ENCODE measurements around the gene RPRM.

GRCh38 chr2:153462338-153462859 lies 16.2 kb downstream of the RPRM start:
- TF ChIP-seq ZUFSP (CRISPR knock-in tag; IDR thresholded peaks at IDR 0.05; ENCODE audit: borderline replicate concordance) (no peak), CEBPB (IDR thresholded peaks at IDR 0.05; ENCODE audit: borderline replicate concordance, low read depth, low read length) (no peak), HIC2 (CRISPR knock-in tag; IDR thresholded peaks at IDR 0.05; ENCODE audit: low read depth) (no peak), EP300 (IDR thresholded peaks at IDR 0.05; ENCODE audit: low read depth in 2 of 2, low read length in 2 of 2) (no peak), EP300 (CRISPR knock-in tag; IDR thresholded peaks at IDR 0.05; ENCODE audit: borderline replicate concordance) (no peak), ZNF121 (CRISPR knock-in tag; IDR thresholded peaks at IDR 0.05) (no peak), SMC3 (IDR thresholded peaks at IDR 0.05; ENCODE audit: low read length) (no peak), MTERF4 (CRISPR knock-in tag; IDR thresholded peaks at IDR 0.05) (no peak), MYC (CRISPR knock-in tag; IDR thresholded peaks at IDR 0.05; ENCODE audit: borderline replicate concordance) (no peak), POLR2AphosphoS5 (IDR thresholded peaks at IDR 0.05; ENCODE audit: low read depth, low read length) (no peak)
- TF ChIP-seq, protein P1, sequence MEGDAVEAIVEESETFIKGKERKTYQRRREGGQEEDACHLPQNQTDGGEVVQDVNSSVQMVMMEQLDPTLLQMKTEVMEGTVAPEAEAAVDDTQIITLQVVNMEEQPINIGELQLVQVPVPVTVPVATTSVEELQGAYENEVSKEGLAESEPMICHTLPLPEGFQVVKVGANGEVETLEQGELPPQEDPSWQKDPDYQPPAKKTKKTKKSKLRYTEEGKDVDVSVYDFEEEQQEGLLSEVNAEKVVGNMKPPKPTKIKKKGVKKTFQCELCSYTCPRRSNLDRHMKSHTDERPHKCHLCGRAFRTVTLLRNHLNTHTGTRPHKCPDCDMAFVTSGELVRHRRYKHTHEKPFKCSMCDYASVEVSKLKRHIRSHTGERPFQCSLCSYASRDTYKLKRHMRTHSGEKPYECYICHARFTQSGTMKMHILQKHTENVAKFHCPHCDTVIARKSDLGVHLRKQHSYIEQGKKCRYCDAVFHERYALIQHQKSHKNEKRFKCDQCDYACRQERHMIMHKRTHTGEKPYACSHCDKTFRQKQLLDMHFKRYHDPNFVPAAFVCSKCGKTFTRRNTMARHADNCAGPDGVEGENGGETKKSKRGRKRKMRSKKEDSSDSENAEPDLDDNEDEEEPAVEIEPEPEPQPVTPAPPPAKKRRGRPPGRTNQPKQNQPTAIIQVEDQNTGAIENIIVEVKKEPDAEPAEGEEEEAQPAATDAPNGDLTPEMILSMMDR (CRISPR knock-in tag; IDR thresholded peaks at IDR 0.05): no peak
- TF ChIP-seq, protein P2, sequence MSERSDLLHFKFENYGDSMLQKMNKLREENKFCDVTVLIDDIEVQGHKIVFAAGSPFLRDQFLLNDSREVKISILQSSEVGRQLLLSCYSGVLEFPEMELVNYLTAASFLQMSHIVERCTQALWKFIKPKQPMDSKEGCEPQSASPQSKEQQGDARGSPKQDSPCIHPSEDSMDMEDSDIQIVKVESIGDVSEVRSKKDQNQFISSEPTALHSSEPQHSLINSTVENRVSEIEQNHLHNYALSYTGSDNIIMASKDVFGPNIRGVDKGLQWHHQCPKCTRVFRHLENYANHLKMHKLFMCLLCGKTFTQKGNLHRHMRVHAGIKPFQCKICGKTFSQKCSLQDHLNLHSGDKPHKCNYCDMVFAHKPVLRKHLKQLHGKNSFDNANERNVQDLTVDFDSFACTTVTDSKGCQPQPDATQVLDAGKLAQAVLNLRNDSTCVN (CRISPR knock-in tag; IDR thresholded peaks at IDR 0.05; ENCODE audit: borderline replicate concordance): no peak

Data from HepG2 (cell line).